Astrocyte (in vitro differentiated cells and primary cell): ENCODE measurements around the gene ATP5PO.

ENCODE experiments used
- CTCF ChIP-seq: IDR thresholded peaks from 2 replicates; pipeline ENCODE4 v1.5.1; 2011; ENCODE audit warnings: low read depth, mild to moderate bottlenecking, inconsistent platforms, low read length, moderate library complexity; ENCODE audit not compliant: insufficient read depth
- EZH2 ChIP-seq: IDR thresholded peaks from 2 replicates; pipeline ENCODE4 v1.6.1; 2012; ENCODE audit warnings: mild to moderate bottlenecking, low read length, inconsistent platforms; ENCODE audit not compliant: insufficient read depth

DNA sequence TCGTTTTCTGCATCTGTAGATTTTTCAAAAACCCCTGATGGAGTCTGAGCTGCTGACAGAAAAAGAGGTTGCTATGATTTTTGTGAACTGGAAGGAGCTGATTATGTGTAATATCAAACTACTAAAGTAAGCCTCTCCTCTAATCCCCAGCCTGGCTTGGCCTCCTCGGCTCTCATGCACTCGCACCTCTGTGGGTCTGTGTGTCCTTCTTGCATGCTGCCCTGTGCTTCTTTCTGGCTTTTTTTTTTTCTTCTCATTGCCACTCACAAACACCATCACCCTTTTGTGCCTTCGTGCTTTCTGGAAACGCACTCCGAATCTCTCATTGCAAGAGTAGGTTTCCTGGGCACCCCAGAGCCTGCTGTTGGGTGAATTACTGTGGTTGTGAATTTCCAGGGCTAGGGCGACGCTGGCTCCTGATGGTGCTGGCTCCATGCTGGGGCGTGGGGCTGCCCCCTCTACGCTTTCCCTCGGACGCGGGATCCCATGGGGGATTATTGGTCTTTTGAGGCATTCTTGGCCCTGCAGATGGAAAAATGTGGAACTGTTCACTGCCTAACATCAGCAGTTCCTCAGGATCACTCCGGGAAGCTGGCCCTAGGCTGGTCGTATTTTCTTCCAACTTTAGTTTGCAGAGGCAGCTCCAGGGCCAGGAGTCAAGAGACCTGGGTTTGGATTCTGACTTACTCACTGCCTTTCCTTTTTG is 56.8 kb downstream of the ATP5PO start:
- TF ChIP-seq CTCF (no peak), EZH2 (no peak)
